WTC11 (cell line): Measurements from ENCODE around the gene PRR14. TPM values are rescaled to one million over a fixed set of nuclear protein-coding genes. Genes with fewer than 3 reads are reported as not detected.

Experiments
- ATAC-seq: fragments of 200-7000 bp; cut with Tn5 transposase; 2 replicates; pipeline ENCODE4 v1.10.0; 2021; ENCODE audit warnings: mild to moderate bottlenecking, moderate library complexity
- CTCF ChIA-PET: fragments of 300-600 bp; sonication (Branson Sonifier 250); formaldehyde crosslinking; loops from one replicate; lab custom pipeline; 2021; ENCODE audit warnings: antibody characterized with exemption; lab: Charles Lee
- POLR2A ChIA-PET: fragments of 350-600 bp; sonication (Branson Sonifier 250); formaldehyde crosslinking; loops from one replicate; lab custom pipeline; 2021; ENCODE audit warnings: antibody characterized with exemption; lab: Charles Lee
- DNase-seq: peaks from one replicate; pipeline ENCODE4 v3.0.0; 2021; ENCODE audit warnings: low spot score
- H3K27ac Mint-ChIP-seq: 2 replicates; pipeline ENCODE4 v1.8.0; 2021; ENCODE audit warnings: mixed read lengths
- H3K27me3 Mint-ChIP-seq: 2 replicates; pipeline ENCODE4 v1.8.0; 2021; ENCODE audit warnings: low read depth, mild to moderate bottlenecking, moderate library complexity, mixed read lengths
- H3K36me3 Mint-ChIP-seq: 2 replicates; pipeline ENCODE4 v1.8.0; 2021; ENCODE audit warnings: mixed read lengths
- H3K4me1 Mint-ChIP-seq: 2 replicates; pipeline ENCODE4 v1.8.0; 2022; ENCODE audit warnings: mixed read lengths
- H3K4me3 Mint-ChIP-seq: 2 replicates; pipeline ENCODE4 v1.8.0; 2021; ENCODE audit warnings: mild to moderate bottlenecking, moderate library complexity, mixed read lengths
- H3K9me3 Mint-ChIP-seq: 2 replicates; pipeline ENCODE4 v1.8.0; 2021; ENCODE audit warnings: mixed read lengths
- FOXP1 ChIP-seq: sonication (generic); formaldehyde crosslinking; IDR thresholded peaks from 2 replicates; pipeline ENCODE4 v1.8.0; 2022; ENCODE audit warnings: missing genetic modification reagents, mild to moderate bottlenecking, moderate library complexity, borderline replicate concordance
- GABPB1 ChIP-seq: sonication (generic); formaldehyde crosslinking; IDR thresholded peaks from 2 replicates; pipeline ENCODE4 v1.8.1; 2023; ENCODE audit warnings: mild to moderate bottlenecking, missing genetic modification reagents
- HMGA2 ChIP-seq: fragments of 250-450 bp; sonication (Bioruptor Pico); IDR thresholded peaks from 2 replicates; pipeline ENCODE4 v1.4.0; 2021; ENCODE audit warnings: mild to moderate bottlenecking, moderate library complexity
- NR3C1 ChIP-seq: sonication (generic); formaldehyde crosslinking; conservative IDR thresholded peaks from 2 replicates; pipeline ENCODE4 v1.8.1; 2023; ENCODE audit warnings: low read depth, mild to moderate bottlenecking, missing genetic modification reagents
- PRRX2 ChIP-seq: fragments of 250-450 bp; sonication (Bioruptor Pico); IDR thresholded peaks from 2 replicates; pipeline ENCODE4 v1.8.0; 2021; ENCODE audit warnings: mild to moderate bottlenecking
- SMAD3 ChIP-seq: sonication (generic); formaldehyde crosslinking; IDR thresholded peaks from 2 replicates; pipeline ENCODE4 v1.8.0; 2022; ENCODE audit warnings: missing genetic modification reagents, mild to moderate bottlenecking, borderline replicate concordance
- ZNF121 ChIP-seq: sonication (generic); formaldehyde crosslinking; IDR thresholded peaks from 2 replicates; pipeline ENCODE4 v1.8.0; 2023; ENCODE audit warnings: missing genetic modification reagents
- ZNF263 ChIP-seq: sonication (generic); formaldehyde crosslinking; IDR thresholded peaks from 2 replicates; pipeline ENCODE4 v1.8.1; 2022; ENCODE audit warnings: low read depth, mild to moderate bottlenecking, moderate library complexity, missing genetic modification reagents
- total RNA-seq: library from RNA; stranded (reverse); gene quantifications from 3 replicates; pipeline ENCODE4 v1.2.3, GENCODE V29; 2021
- TF ChIP-seq, protein P1 (sequence below): sonication (generic); formaldehyde crosslinking; IDR thresholded peaks from 2 replicates; pipeline ENCODE4 v1.8.0; 2022; ENCODE audit warnings: mild to moderate bottlenecking, missing genetic modification reagents
- TF ChIP-seq, protein P2 (sequence below): sonication (generic); formaldehyde crosslinking; IDR thresholded peaks from 2 replicates; pipeline ENCODE4 v1.8.0; 2023; ENCODE audit warnings: mild to moderate bottlenecking, missing genetic modification reagents
- TF ChIP-seq, protein P3 (sequence below): sonication (generic); formaldehyde crosslinking; IDR thresholded peaks from 2 replicates; pipeline ENCODE4 v1.8.0; 2022; ENCODE audit warnings: mild to moderate bottlenecking, missing genetic modification reagents
- TF ChIP-seq, protein P4 (sequence below): fragments of 250-450 bp; sonication (Bioruptor Pico); IDR thresholded peaks from 2 replicates; pipeline ENCODE4 v1.9.0; 2021; ENCODE audit warnings: mild to moderate bottlenecking
- TF ChIP-seq, protein P5 (sequence below): sonication (generic); formaldehyde crosslinking; IDR thresholded peaks from 2 replicates; pipeline ENCODE4 v1.8.0; 2023; ENCODE audit warnings: missing genetic modification reagents, mild to moderate bottlenecking, borderline replicate concordance

PRR14 gene
- total RNA-seq, 1 experiment from 2014 or later, result 21.9 TPM

DNA sequence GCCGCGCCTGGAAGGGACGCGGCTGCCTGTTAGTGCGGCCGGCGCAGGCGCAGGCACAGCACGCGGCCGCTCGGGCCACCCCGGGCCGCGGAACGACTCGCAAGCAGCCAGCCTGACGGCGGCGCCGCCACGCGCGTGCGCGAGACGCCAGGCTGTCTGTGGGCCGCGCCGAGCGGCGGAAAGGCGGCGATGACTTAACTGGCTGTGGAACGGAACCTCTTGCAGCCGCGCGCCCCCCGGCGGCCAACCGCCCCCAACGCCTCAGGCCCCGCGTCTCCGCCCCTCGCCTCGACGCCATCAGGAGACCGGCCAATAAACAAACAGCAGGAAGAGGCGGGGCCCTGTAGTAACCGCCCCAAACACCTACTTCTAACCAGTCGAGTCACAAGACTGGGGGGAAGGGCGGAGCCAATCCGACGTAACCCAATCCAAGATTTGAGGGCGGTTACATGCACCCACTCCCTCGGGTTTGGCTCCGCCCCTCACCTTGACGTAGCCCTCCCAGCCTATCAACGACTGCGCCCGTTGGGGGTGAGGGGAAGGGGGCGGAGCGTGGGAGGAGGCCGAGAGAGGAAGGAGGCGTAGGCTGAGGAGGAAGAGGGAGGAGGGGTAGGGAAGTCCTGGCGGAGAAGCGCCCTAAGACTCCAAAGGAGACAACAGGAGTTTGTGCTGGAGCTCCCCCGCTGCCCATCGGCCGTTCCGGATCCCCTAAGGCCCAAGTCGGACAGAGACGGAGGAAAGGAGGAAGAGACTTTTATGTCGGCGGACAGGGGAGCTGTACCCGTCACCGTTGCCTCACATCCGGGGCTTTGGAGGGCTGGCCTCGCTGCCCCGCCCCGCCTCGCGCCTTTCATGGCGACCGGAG is 7.3 kb downstream of the PRR14 start, which contains the start of gene FBRS (continued):
- no peak for TF ChIP-seq SMAD3 (CRISPR knock-in tag)
- no peak for TF ChIP-seq NR3C1
- TF ChIP-seq, protein P1, sequence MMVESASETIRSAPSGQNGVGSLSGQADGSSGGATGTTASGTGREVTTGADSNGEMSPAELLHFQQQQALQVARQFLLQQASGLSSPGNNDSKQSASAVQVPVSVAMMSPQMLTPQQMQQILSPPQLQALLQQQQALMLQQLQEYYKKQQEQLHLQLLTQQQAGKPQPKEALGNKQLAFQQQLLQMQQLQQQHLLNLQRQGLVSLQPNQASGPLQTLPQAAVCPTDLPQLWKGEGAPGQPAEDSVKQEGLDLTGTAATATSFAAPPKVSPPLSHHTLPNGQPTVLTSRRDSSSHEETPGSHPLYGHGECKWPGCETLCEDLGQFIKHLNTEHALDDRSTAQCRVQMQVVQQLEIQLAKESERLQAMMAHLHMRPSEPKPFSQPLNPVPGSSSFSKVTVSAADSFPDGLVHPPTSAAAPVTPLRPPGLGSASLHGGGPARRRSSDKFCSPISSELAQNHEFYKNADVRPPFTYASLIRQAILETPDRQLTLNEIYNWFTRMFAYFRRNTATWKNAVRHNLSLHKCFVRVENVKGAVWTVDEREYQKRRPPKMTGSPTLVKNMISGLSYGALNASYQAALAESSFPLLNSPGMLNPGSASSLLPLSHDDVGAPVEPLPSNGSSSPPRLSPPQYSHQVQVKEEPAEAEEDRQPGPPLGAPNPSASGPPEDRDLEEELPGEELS (CRISPR knock-in tag), result peak; percentile 67
- TF ChIP-seq ZNF263, result peak; percentile 62; the same call in 1 of the 2 replicates

DNA sequence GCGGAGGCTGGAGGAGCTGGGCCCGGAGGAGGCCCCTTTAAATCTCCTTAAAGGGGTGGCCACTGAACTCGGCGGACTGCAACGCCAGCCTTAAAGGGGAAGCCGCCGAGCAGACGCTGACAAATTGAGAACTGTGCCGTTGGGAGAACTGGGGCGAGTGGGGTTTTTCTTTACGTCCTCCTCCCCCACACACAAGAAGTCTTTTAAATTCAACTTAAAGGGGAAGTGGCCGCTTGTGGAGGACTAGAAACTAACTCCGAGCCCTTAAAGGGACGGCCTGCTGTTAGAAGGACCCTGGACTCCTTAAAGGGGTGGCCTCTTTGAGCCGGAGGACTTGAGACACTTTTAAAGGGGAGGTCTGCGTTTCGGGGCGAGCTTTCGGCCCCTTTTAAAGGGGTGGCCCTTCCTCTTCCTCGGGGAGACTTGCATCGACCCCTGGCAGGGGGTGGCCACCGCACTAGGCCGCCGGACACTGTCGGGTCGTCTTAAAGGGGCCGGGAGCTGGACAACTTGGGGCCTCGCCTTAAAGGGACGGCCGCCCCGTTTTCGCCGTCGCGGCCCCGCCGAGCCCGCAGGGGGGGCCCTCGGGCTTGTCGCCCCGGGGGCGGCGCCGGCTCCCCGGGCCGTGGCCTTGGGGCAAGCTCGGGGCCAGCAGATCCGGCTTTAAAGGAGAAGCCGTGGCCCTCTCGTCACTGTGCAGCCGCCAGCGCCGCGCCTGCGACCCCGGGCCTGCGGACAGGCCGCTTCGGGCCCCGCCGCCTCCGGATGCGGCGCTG is 8.2 kb downstream of the PRR14 start:
- ChIA-PET CTCF (interaction anchor here (0.6 to 2.3 kb wide), 21 partner anchors 8 to 567 kb away, joined by 3 to 36 read pairs (median 5); partner anchors contain the start of genes DCTPP1, PHKG2, PRR14 and TBX6), POLR2A (interaction anchor here (0.5 to 1.5 kb wide), 10 partner anchors 9 to 403 kb away, joined by 3 to 7 read pairs (median 4); partner anchors contain the start of genes PHKG2, PRR14 and SRCAP)
- peak overlapping the region; percentile 96 for H3K4me3 Mint-ChIP-seq
- H3K36me3 Mint-ChIP-seq, result peaks cover 21% of the 10 kb centered on the region
- DNase-seq (peak; percentile 75), ATAC-seq (peak; percentile 3)
- H3K27ac Mint-ChIP-seq, result peak overlapping the region; percentile 99
- peaks cover 44% of the 10 kb centered on the region for H3K27me3 Mint-ChIP-seq
- TF ChIP-seq, protein P2, sequence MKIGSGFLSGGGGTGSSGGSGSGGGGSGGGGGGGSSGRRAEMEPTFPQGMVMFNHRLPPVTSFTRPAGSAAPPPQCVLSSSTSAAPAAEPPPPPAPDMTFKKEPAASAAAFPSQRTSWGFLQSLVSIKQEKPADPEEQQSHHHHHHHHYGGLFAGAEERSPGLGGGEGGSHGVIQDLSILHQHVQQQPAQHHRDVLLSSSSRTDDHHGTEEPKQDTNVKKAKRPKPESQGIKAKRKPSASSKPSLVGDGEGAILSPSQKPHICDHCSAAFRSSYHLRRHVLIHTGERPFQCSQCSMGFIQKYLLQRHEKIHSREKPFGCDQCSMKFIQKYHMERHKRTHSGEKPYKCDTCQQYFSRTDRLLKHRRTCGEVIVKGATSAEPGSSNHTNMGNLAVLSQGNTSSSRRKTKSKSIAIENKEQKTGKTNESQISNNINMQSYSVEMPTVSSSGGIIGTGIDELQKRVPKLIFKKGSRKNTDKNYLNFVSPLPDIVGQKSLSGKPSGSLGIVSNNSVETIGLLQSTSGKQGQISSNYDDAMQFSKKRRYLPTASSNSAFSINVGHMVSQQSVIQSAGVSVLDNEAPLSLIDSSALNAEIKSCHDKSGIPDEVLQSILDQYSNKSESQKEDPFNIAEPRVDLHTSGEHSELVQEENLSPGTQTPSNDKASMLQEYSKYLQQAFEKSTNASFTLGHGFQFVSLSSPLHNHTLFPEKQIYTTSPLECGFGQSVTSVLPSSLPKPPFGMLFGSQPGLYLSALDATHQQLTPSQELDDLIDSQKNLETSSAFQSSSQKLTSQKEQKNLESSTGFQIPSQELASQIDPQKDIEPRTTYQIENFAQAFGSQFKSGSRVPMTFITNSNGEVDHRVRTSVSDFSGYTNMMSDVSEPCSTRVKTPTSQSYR (CRISPR knock-in tag), result no peak
- 0 out of 2 replicates have a peak, but pooled peaks have one; percentile 9 for TF ChIP-seq HMGA2
- peaks cover 9% of the 10 kb centered on the region for H3K4me1 Mint-ChIP-seq
- no peaks in the 10 kb centered on the region for H3K9me3 Mint-ChIP-seq

DNA sequence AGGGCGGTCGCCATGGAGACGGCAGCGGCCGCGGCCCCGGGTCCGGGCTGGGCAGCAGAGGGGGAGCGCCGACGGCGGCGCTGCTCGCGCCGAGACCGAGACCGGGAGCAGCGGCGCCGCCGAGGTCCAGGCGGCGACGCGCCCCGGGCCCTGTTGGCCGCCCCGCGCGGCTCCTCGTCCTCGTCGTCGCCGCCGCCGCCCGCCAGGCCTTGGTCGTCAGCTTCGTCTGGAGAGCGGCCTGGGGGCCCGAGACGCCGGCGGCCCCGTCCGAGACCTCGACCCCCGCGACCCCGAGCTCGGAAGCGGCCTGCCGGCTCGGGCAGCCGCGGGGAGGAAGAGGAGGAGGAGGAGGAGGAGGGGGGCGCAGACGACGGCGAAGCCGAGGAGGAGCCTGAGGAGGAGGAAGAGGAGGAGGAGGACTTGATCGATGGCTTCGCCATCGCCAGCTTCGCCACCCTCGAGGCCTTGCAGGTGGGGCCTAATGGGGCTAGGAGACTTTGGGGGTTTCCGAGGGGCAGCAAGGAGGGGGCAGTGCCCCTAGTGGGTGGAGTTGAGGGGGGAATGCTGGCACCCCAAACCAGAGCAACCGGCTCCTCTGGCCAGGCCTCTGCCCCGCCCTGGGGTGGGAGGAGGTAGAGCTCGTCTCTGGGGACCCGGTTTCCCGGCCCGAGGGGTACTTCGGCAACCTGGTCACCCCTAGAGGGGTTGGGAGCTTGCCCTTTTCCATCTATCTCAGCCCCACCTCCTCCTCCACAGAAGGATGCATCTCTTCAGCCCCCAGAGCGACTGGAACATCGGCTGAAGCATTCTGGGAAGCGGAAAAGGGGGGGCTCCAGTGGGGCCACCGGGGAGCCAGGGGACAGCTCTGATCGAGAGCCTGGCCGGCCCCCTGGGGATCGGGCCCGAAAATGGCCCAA is 9.0 kb downstream of the PRR14 start:
- CTCF ChIA-PET, result interaction anchor here (1.0 to 2.3 kb wide), 11 partner anchors 9 to 568 kb away, joined by 3 to 36 read pairs (median 5); partner anchors contain the start of genes DCTPP1, PHKG2, PRR14 and TBX6
- H3K36me3 Mint-ChIP-seq, result peaks cover 21% of the 10 kb centered on the region
- POLR2A ChIA-PET, result interaction anchor here (0.8 to 1.5 kb wide), 6 partner anchors 18 to 118 kb away, joined by 3 to 7 read pairs (median 3); partner anchors contain the start of genes PHKG2 and SRCAP
- DNase-seq (no peak), ATAC-seq (no peak)
- no peak overlapping the region for H3K27ac Mint-ChIP-seq
- H3K4me1 Mint-ChIP-seq, result peaks cover 9% of the 10 kb centered on the region
- no peak for TF ChIP-seq PRRX2 (CRISPR knock-in tag)
- TF ChIP-seq, protein P3, sequence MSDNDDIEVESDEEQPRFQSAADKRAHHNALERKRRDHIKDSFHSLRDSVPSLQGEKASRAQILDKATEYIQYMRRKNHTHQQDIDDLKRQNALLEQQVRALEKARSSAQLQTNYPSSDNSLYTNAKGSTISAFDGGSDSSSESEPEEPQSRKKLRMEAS (CRISPR knock-in tag), result 0 out of 2 replicates have a peak, but pooled peaks have one; percentile 30
- TF ChIP-seq FOXP1 (CRISPR knock-in tag), result 0 out of 2 replicates have a peak, but pooled peaks have one; percentile 34
- TF ChIP-seq, protein P4, sequence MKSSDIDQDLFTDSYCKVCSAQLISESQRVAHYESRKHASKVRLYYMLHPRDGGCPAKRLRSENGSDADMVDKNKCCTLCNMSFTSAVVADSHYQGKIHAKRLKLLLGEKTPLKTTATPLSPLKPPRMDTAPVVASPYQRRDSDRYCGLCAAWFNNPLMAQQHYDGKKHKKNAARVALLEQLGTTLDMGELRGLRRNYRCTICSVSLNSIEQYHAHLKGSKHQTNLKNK (CRISPR knock-in tag), result no peak
- no peak for TF ChIP-seq GABPB1 (CRISPR knock-in tag)
- TF ChIP-seq ZNF121 (CRISPR knock-in tag), result no peak
- TF ChIP-seq, protein P5, sequence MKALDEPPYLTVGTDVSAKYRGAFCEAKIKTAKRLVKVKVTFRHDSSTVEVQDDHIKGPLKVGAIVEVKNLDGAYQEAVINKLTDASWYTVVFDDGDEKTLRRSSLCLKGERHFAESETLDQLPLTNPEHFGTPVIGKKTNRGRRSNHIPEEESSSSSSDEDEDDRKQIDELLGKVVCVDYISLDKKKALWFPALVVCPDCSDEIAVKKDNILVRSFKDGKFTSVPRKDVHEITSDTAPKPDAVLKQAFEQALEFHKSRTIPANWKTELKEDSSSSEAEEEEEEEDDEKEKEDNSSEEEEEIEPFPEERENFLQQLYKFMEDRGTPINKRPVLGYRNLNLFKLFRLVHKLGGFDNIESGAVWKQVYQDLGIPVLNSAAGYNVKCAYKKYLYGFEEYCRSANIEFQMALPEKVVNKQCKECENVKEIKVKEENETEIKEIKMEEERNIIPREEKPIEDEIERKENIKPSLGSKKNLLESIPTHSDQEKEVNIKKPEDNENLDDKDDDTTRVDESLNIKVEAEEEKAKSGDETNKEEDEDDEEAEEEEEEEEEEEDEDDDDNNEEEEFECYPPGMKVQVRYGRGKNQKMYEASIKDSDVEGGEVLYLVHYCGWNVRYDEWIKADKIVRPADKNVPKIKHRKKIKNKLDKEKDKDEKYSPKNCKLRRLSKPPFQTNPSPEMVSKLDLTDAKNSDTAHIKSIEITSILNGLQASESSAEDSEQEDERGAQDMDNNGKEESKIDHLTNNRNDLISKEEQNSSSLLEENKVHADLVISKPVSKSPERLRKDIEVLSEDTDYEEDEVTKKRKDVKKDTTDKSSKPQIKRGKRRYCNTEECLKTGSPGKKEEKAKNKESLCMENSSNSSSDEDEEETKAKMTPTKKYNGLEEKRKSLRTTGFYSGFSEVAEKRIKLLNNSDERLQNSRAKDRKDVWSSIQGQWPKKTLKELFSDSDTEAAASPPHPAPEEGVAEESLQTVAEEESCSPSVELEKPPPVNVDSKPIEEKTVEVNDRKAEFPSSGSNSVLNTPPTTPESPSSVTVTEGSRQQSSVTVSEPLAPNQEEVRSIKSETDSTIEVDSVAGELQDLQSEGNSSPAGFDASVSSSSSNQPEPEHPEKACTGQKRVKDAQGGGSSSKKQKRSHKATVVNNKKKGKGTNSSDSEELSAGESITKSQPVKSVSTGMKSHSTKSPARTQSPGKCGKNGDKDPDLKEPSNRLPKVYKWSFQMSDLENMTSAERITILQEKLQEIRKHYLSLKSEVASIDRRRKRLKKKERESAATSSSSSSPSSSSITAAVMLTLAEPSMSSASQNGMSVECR, result 0 out of 2 replicates have a peak, but pooled peaks have one; percentile 51
- TF ChIP-seq ZNF263, result peak; percentile 95
- H3K9me3 Mint-ChIP-seq, result no peaks in the 10 kb centered on the region
- peak overlapping the region; percentile 59 for H3K4me3 Mint-ChIP-seq
- H3K27me3 Mint-ChIP-seq, result peaks cover 45% of the 10 kb centered on the region
